Vagina (tissue), 2 donors: ENCODE measurements around the gene GINS3.

Source experiments
- CTCF ChIP-seq, 3 experiments: fragments of 450-650 bp in 2 of 3; fragments of 200-600 bp in 1 of 3; sonication (generic) in 1 of 3; IDR thresholded peaks; one replicate each; pipeline ENCODE4 v1.5.1; 2017 to 2019; ENCODE audit warnings: antibody characterized with exemption in 3 of 3, mild to moderate bottlenecking in 2 of 3, moderate library complexity in 2 of 3
- POLR2A ChIP-seq, 2 donors: fragments of 450-650 bp; IDR thresholded peaks; one replicate each; pipeline ENCODE4 v1.6.1; 2017; ENCODE audit warnings: antibody characterized with exemption in 2 of 2, mild to moderate bottlenecking in 2 of 2, moderate library complexity in 2 of 2
- POLR2AphosphoS5 ChIP-seq, 2 donors: sonication (generic); formaldehyde crosslinking; IDR thresholded peaks; one replicate each; pipeline ENCODE4 v1.9.0; 2017; ENCODE audit warnings: antibody characterized with exemption in 2 of 2, mild to moderate bottlenecking in 2 of 2, low read depth in 1 of 2; ENCODE audit not compliant: insufficient read depth in 1 of 2

DNA sequence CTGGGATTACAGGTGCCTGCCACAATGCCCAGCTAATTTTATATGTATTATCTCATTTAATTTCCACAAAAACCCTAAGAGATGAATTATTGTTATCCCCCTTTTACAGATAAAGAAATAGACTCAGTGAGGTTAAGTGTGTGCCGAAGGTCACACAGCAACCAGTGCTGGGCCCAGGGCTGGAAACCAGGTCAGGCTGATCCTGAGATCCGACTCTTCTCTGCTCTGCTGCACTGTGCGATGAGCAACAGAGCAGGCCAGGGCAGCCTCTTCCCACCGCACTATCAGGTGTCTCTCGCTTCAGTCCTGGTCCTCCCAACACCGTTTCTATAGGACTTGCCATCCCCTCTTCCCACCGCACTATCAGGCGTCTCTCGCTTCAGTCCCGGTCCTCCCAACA lies 24.8 kb downstream of the GINS3 start:
- TF ChIP-seq CTCF (IDR thresholded peaks at IDR 0.05) (no peak), POLR2AphosphoS5 (IDR thresholded peaks at IDR 0.05; ENCODE audit: insufficient read depth in 1 of 2, low read depth in 1 of 2) (no peak), POLR2A (IDR thresholded peaks at IDR 0.05) (no peak)
